SK-N-SH treated with all-trans-retinoic acid at 6 μM for 48 hours (cell line): Measurements from ENCODE around the gene CEACAM18.

Source experiments
- ATAC-seq: fragments of 200-7000 bp; cut with Tn5 transposase; 3 replicates; pipeline ENCODE4 v1.9.1; 2020; ENCODE audit warnings: mild to moderate bottlenecking, moderate library complexity
- BACH2 ChIP-seq: fragments of 250-450 bp; sonication (Bioruptor Pico); IDR thresholded peaks from 2 replicates; pipeline ENCODE4 v1.9.0; 2021; ENCODE audit warnings: mild to moderate bottlenecking, borderline replicate concordance
- CREB5 ChIP-seq: fragments of 250-450 bp; sonication (Bioruptor Pico); IDR thresholded peaks from 2 replicates; pipeline ENCODE4 v1.5.1; 2020; ENCODE audit warnings: low read depth, mild to moderate bottlenecking, moderate library complexity
- CSDC2 ChIP-seq: fragments of 250-450 bp; sonication (Bioruptor Pico); IDR thresholded peaks from 2 replicates; pipeline ENCODE4 v1.5.0; 2020; ENCODE audit warnings: mild to moderate bottlenecking, moderate library complexity
- ESRRG ChIP-seq: fragments of 250-450 bp; sonication (Bioruptor Pico); IDR thresholded peaks from 2 replicates; pipeline ENCODE4 v1.6.1; 2021; ENCODE audit warnings: mild to moderate bottlenecking
- GLIS3 ChIP-seq: fragments of 250-450 bp; sonication (Bioruptor Pico); IDR thresholded peaks from 2 replicates; pipeline ENCODE4 v1.5.0; 2020; ENCODE audit warnings: mild to moderate bottlenecking, moderate library complexity
- ISL1 ChIP-seq: fragments of 250-450 bp; sonication (Bioruptor Pico); IDR thresholded peaks from 2 replicates; pipeline ENCODE4 v2.1.2; 2022; ENCODE audit warnings: mild to moderate bottlenecking, moderate library complexity
- OSR1 ChIP-seq: fragments of 250-450 bp; sonication (Bioruptor Pico); IDR thresholded peaks from 2 replicates; pipeline ENCODE4 v1.8.0; 2022; ENCODE audit warnings: moderate library complexity, mild to moderate bottlenecking, inconsistent platforms
- PATZ1 ChIP-seq: fragments of 250-450 bp; sonication (Bioruptor Pico); IDR thresholded peaks from 2 replicates; pipeline ENCODE4 v1.8.0; 2020; ENCODE audit warnings: mild to moderate bottlenecking, moderate library complexity, borderline replicate concordance
- POU6F1 ChIP-seq: fragments of 250-450 bp; sonication (Bioruptor Pico); IDR thresholded peaks from 2 replicates; pipeline ENCODE4 v1.8.0; 2021; ENCODE audit warnings: low read depth, mild to moderate bottlenecking, moderate library complexity, borderline replicate concordance
- PPARA ChIP-seq: fragments of 250-450 bp; sonication (Bioruptor Pico); IDR thresholded peaks from 2 replicates; pipeline ENCODE4 v1.5.0; 2020; ENCODE audit warnings: mild to moderate bottlenecking, borderline replicate concordance
- RARB ChIP-seq: fragments of 250-450 bp; sonication (Bioruptor Pico); IDR thresholded peaks from 2 replicates; pipeline ENCODE4 v1.8.0; 2021; ENCODE audit warnings: mild to moderate bottlenecking, moderate library complexity
- SNAI2 ChIP-seq: fragments of 250-450 bp; sonication (Bioruptor Pico); IDR thresholded peaks from 2 replicates; pipeline ENCODE4 v1.5.0; 2020; ENCODE audit warnings: mild to moderate bottlenecking, moderate library complexity
- TCF4 ChIP-seq: fragments of 250-450 bp; sonication (Bioruptor Pico); IDR thresholded peaks from 2 replicates; pipeline ENCODE4 v1.8.0; 2021; ENCODE audit warnings: mild to moderate bottlenecking, moderate library complexity, borderline replicate concordance
- TOX ChIP-seq: fragments of 250-450 bp; sonication (Bioruptor Pico); IDR thresholded peaks from 2 replicates; pipeline ENCODE4 v1.8.0; 2021; ENCODE audit warnings: mild to moderate bottlenecking, moderate library complexity, borderline replicate concordance
- TSHZ2 ChIP-seq: fragments of 250-450 bp; sonication (Bioruptor Pico); IDR thresholded peaks from 2 replicates; pipeline ENCODE4 v1.5.0; 2020; ENCODE audit warnings: mild to moderate bottlenecking, moderate library complexity
- ZC3H10 ChIP-seq: fragments of 250-450 bp; sonication (Bioruptor Pico); IDR thresholded peaks from 2 replicates; pipeline ENCODE4 v1.5.1; 2021; ENCODE audit warnings: mild to moderate bottlenecking, moderate library complexity
- ZFP3 ChIP-seq: fragments of 250-450 bp; sonication (Bioruptor Pico); IDR thresholded peaks from 2 replicates; pipeline ENCODE4 v1.5.0; 2020; ENCODE audit warnings: mild to moderate bottlenecking, moderate library complexity
- ZFP30 ChIP-seq: fragments of 450-650 bp; formaldehyde crosslinking; IDR thresholded peaks from 2 replicates; pipeline ENCODE4 v1.5.0; 2022; ENCODE audit warnings: mild to moderate bottlenecking, moderate library complexity
- ZNF565 ChIP-seq: fragments of 450-650 bp; formaldehyde crosslinking; conservative IDR thresholded peaks from 2 replicates; pipeline ENCODE4 v1.5.0; 2020; ENCODE audit warnings: low read depth, mild to moderate bottlenecking, moderate library complexity
- ZNF70 ChIP-seq: fragments of 450-650 bp; formaldehyde crosslinking; IDR thresholded peaks from 2 replicates; pipeline ENCODE4 v1.5.0; 2020; ENCODE audit warnings: mild to moderate bottlenecking, moderate library complexity
- ZNF8 ChIP-seq: fragments of 450-650 bp; formaldehyde crosslinking; IDR thresholded peaks from 2 replicates; pipeline ENCODE4 v1.5.0; 2020; ENCODE audit warnings: mild to moderate bottlenecking, moderate library complexity
- TF ChIP-seq, protein P1 (sequence below): fragments of 250-450 bp; sonication (Bioruptor Pico); IDR thresholded peaks from 2 replicates; pipeline ENCODE4 v1.5.1; 2021; ENCODE audit warnings: mild to moderate bottlenecking, moderate library complexity

The CEACAM18 gene

DNA sequence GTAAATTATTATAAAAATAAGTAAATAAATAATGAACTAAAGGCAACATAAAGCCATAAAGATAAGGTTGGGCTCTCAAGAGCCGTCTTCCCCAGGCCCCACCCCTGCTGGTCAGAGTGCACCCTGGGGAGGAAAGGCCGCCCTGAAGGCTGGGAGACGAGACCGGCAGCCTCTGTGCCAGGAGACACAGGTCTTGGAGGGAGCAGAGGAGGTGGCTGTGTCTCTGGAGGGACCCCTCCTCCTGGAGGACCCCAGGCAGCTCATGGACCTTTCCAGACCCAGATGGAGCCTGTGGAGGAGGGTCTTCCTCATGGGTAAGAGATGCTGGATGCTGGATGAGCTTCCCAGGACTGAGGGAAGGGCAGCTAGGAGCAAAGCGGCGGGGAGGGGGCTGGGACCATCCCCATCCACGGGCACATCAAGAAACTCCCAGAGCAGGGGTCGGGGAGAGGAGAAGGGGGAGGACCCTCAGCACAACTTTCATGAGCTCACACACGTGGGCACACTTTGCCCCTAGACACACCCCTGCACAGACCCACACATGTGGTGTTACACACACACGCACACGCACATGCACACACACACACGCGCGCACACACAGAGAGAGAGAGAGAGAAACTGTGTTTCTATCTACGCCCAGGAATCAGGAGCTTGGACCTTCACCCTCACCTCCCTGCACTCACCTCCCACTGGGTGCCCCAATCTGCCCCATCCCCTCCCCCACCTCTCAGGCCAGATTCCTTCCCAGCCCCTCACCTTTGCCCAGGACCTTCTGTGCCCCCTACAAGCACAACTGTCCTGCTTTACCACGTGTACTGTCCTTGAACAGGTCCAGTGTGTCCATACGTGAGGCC lies at the start of gene CEACAM18:
TSS of gene CEACAM18 (plus strand) at position 159 of the 854 bp plus-strand sequence.
- TF ChIP-seq ZC3H10 (CRISPR knock-in tag) (no peak), ISL1 (CRISPR knock-in tag) (no peak), GLIS3 (CRISPR knock-in tag) (no peak), ZFP30 (CRISPR knock-in tag) (no peak), ZFP3 (CRISPR knock-in tag) (no peak), PATZ1 (no peak), ZNF8 (CRISPR knock-in tag) (no peak), PPARA (CRISPR knock-in tag) (no peak), BACH2 (CRISPR knock-in tag) (no peak), RARB (CRISPR knock-in tag) (no peak), POU6F1 (CRISPR knock-in tag) (no peak), TCF4 (CRISPR knock-in tag) (no peak), TSHZ2 (CRISPR knock-in tag) (no peak), CREB5 (CRISPR knock-in tag) (no peak), OSR1 (CRISPR knock-in tag) (no peak), ESRRG (CRISPR knock-in tag) (no peak), ZNF70 (CRISPR knock-in tag) (no peak), SNAI2 (no peak)
- TF ChIP-seq, protein P1, sequence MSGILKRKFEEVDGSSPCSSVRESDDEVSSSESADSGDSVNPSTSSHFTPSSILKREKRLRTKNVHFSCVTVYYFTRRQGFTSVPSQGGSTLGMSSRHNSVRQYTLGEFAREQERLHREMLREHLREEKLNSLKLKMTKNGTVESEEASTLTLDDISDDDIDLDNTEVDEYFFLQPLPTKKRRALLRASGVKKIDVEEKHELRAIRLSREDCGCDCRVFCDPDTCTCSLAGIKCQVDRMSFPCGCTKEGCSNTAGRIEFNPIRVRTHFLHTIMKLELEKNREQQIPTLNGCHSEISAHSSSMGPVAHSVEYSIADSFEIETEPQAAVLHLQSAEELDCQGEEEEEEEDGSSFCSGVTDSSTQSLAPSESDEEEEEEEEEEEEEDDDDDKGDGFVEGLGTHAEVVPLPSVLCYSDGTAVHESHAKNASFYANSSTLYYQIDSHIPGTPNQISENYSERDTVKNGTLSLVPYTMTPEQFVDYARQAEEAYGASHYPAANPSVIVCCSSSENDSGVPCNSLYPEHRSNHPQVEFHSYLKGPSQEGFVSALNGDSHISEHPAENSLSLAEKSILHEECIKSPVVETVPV = no peak
- no peak for ATAC-seq

GRCh38 chr19:51430221-51430620 lies 48.1 kb upstream of the CEACAM18 start:
- ATAC-seq = no peak
- TF ChIP-seq ZFP3 (CRISPR knock-in tag) (no peak), ZNF70 (CRISPR knock-in tag) (no peak), ZC3H10 (CRISPR knock-in tag) (no peak), ZFP30 (CRISPR knock-in tag) (no peak), TCF4 (CRISPR knock-in tag) (no peak), CREB5 (CRISPR knock-in tag) (no peak), PPARA (CRISPR knock-in tag) (no peak), CSDC2 (CRISPR knock-in tag) (no peak), GLIS3 (CRISPR knock-in tag) (no peak), ESRRG (CRISPR knock-in tag) (no peak), PATZ1 (no peak), POU6F1 (CRISPR knock-in tag) (no peak), ZNF565 (CRISPR knock-in tag) (no peak), BACH2 (CRISPR knock-in tag) (no peak), TOX (CRISPR knock-in tag) (no peak)
- TF ChIP-seq, protein P1 = no peak
